ENCODE data around the gene SSNA1. TPM values are rescaled to one million over a fixed set of nuclear protein-coding genes. Genes with fewer than 3 reads are reported as not detected.
A peak's percentile ranks its signal among the peaks of the same experiment; 100 is the strongest.

Gene SSNA1
- total RNA-seq, 5 donors from 2014 or later (not counting 1 experiment from before 2014, with no cell fraction given), result 37.0 to 71.6 (median 64.0) TPM

GRCh38 chr9:137222190-137223077 is 34.0 kb downstream of the SSNA1 start, which contains the start of gene RNF208:
RNF208 (minus strand) TSS chr9:137222240; CDS start chr9:137221212, 1,028 bp downstream.
- peak within 1 kb of the TSS in 1 of 2 donors; percentile 80 for H3K27ac Mint-ChIP-seq
- POLR2A ChIA-PET, result interaction anchor here (1.0 to 2.4 kb wide), 3 partner anchors 16 to 21 kb away, joined by 3 to 16 read pairs (median 6); partner anchors contain the start of gene TUBB4B (in 1 of the 2)
- peak within 1 kb of the TSS; percentile 66 for H3K27ac ChIP-seq (ENCODE audit: low read length)
- DNase-seq, result peak in 3 of 35 experiments; percentile 11 to 32 (median 30)
- no peaks in the 10 kb centered on the region for H3K9me3 ChIP-seq
- peak within 1 kb of the TSS; percentile 71 to 80 (median 79) for H3K4me3 Mint-ChIP-seq
- WGBS (ENCODE audit: insufficient coverage), result 8% methylated on average over 84 of the region's 88 CpGs
- no peak for ATAC-seq (replicated peaks in 1 of 4)
- no peaks in the 10 kb centered on the region for H3K9me3 Mint-ChIP-seq
- peaks cover 0 to under 1% of the 10 kb centered on the region in 2 donors for H3K27me3 Mint-ChIP-seq
- no peaks in the 10 kb centered on the region for H3K36me3 Mint-ChIP-seq
- peaks cover 0 to 22% of the 10 kb centered on the region in 2 experiments for H3K27me3 ChIP-seq (replicated peaks in 1 of 2; ENCODE audit: control insufficient read depth in 2 of 2, extremely low read depth in 1 of 2, insufficient read depth in 2 of 2, low read length in 1 of 2)
- peaks cover 2 to 34% of the 10 kb centered on the region in 2 experiments for H3K4me1 ChIP-seq (ENCODE audit: control insufficient read depth in 1 of 2, extremely low read depth in 1 of 2, insufficient read depth in 2 of 2, low read length in 2 of 2)
- H3K36me3 ChIP-seq (ENCODE audit: control insufficient read depth in 2 of 2, extremely low read depth in 1 of 2, insufficient read depth in 1 of 2, low read length in 1 of 2), result no peaks in the 10 kb centered on the region
- peaks cover 1 to 5% (median 5%) of the 10 kb centered on the region in 3 donors for H3K4me1 Mint-ChIP-seq
- CTCF ChIA-PET, result interaction anchor here in 1 of 2 donors (1.0 to 2.0 kb wide), 3 partner anchors 14 to 194 kb away, joined by 3 to 9 read pairs (median 7); no protein-coding TSS in a partner anchor
- H3K4me3 ChIP-seq (ENCODE audit: control insufficient read depth in 1 of 2, extremely low read depth in 1 of 2, low read length in 1 of 2), result peak within 1 kb of the TSS; percentile 76 to 79

- H3K27me3 ChIP-seq (replicated peaks in 1 of 2; ENCODE audit: control insufficient read depth in 2 of 2, extremely low read depth in 1 of 2, insufficient read depth in 2 of 2, low read length in 1 of 2), result peaks cover 0 to 27% of the 10 kb centered on the region in 2 experiments
- DNase-seq (peak; percentile 94 to 99 (median 98)), ATAC-seq (replicated peaks in 1 of 4) (peak; percentile 91 to 94 (median 92))
- H3K9me3 Mint-ChIP-seq, result no peaks in the 10 kb centered on the region
- peaks cover 6 to 8% (median 7%) of the 10 kb centered on the region in 3 donors for H3K4me1 Mint-ChIP-seq
- peaks cover 2 to 37% of the 10 kb centered on the region in 2 experiments for H3K4me1 ChIP-seq (ENCODE audit: control insufficient read depth in 1 of 2, extremely low read depth in 1 of 2, insufficient read depth in 2 of 2, low read length in 2 of 2)
- CTCF ChIA-PET, result interaction anchor here in 1 of 2 donors (0.6 to 2.0 kb wide), 9 partner anchors 13 to 497 kb away, joined by 3 to 9 read pairs (median 5); no protein-coding TSS in a partner anchor
- H3K9me3 ChIP-seq, result no peaks in the 10 kb centered on the region
- no peaks in the 10 kb centered on the region for H3K36me3 ChIP-seq (ENCODE audit: control insufficient read depth in 2 of 2, extremely low read depth in 1 of 2, insufficient read depth in 1 of 2, low read length in 1 of 2)
- H3K27ac Mint-ChIP-seq, result peak overlapping the region; percentile 67 to 80
- WGBS (ENCODE audit: insufficient coverage), result 1% methylated on average over 57 of the region's 63 CpGs
- peaks cover 3 to 4% of the 10 kb centered on the region in 2 donors for H3K27me3 Mint-ChIP-seq
- peak overlapping the region; percentile 83 for H3K27ac ChIP-seq (ENCODE audit: low read length)
- no peaks in the 10 kb centered on the region for H3K36me3 Mint-ChIP-seq
- H3K4me3 Mint-ChIP-seq, result peak overlapping the region; percentile 71 to 80 (median 79)
- POLR2A ChIA-PET, result interaction anchor here (0.6 to 2.4 kb wide), 7 partner anchors 9 to 431 kb away, joined by 3 to 16 read pairs (median 6); partner anchors contain the start of gene TUBB4B (in 1 of the 2)
- H3K4me3 ChIP-seq (ENCODE audit: control insufficient read depth in 1 of 2, extremely low read depth in 1 of 2, low read length in 1 of 2), result peak overlapping the region; percentile 76 to 79
Measured at GRCh38 chr9:137223078-137223970, 34.8 kb downstream of the SSNA1 start.

GRCh38 chr9:137224830-137225694 is 36.6 kb downstream of the SSNA1 start, which contains the start of gene CYSRT1:
CYSRT1 (plus strand) TSS chr9:137225174; CDS start chr9:137225622, 448 bp downstream.
- 71% methylated on average over 14 of the region's 23 CpGs for WGBS (ENCODE audit: insufficient coverage)
- Histone ChIP-seq H3K4me3 (ENCODE audit: control insufficient read depth in 1 of 2, extremely low read depth in 1 of 2, low read length in 1 of 2) (peak within 1 kb of the TSS; percentile 71 to 79), H3K9me3 (no peaks in the 10 kb centered on the region), H3K4me1 (ENCODE audit: control insufficient read depth in 1 of 2, extremely low read depth in 1 of 2, insufficient read depth in 2 of 2, low read length in 2 of 2) (peaks cover 2 to 37% of the 10 kb centered on the region in 2 experiments), H3K27ac (ENCODE audit: low read length) (peak within 1 kb of the TSS; percentile 83), H3K36me3 (ENCODE audit: control insufficient read depth in 2 of 2, extremely low read depth in 1 of 2, insufficient read depth in 1 of 2, low read length in 1 of 2) (no peaks in the 10 kb centered on the region), H3K27me3 (replicated peaks in 1 of 2; ENCODE audit: control insufficient read depth in 2 of 2, extremely low read depth in 1 of 2, insufficient read depth in 2 of 2, low read length in 1 of 2) (peaks cover 0 to 42% of the 10 kb centered on the region in 2 experiments)
- CTCF ChIA-PET, result interaction anchor here in 1 of 2 donors (1.1 kb wide), 1 partner anchor 129 kb away, joined by 4 read pairs; no protein-coding TSS in a partner anchor
- Mint-ChIP-seq H3K4me1 (peaks cover 6 to 8% (median 7%) of the 10 kb centered on the region in 3 donors), H3K27me3 (peaks cover 4 to 6% of the 10 kb centered on the region in 2 donors), H3K4me3 (peak within 1 kb of the TSS; percentile 71 to 80 (median 79)), H3K27ac (peak within 1 kb of the TSS; percentile 67 to 80), H3K36me3 (no peaks in the 10 kb centered on the region), H3K9me3 (no peaks in the 10 kb centered on the region)
- ATAC-seq (replicated peaks in 1 of 4) (no peak), DNase-seq (no peak)
- POLR2A ChIA-PET, result interaction anchor here in 1 of 2 donors (1.2 kb wide), 1 partner anchor 16 kb away, joined by 4 read pairs; the partner anchor contains the start of gene TUBB4B

- 85% methylated on average over 19 of the region's 21 CpGs for WGBS (ENCODE audit: insufficient coverage)
- Mint-ChIP-seq H3K27ac (no peak overlapping the region), H3K4me1 (peaks cover 6 to 8% (median 7%) of the 10 kb centered on the region in 3 donors), H3K27me3 (peaks cover 4 to 6% of the 10 kb centered on the region in 2 donors), H3K9me3 (no peaks in the 10 kb centered on the region), H3K36me3 (no peaks in the 10 kb centered on the region), H3K4me3 (no peak overlapping the region)
- DNase-seq (no peak), ATAC-seq (replicated peaks in 1 of 4) (no peak)
- Histone ChIP-seq H3K4me3 (ENCODE audit: control insufficient read depth in 1 of 2, extremely low read depth in 1 of 2, low read length in 1 of 2) (no peak overlapping the region), H3K27me3 (replicated peaks in 1 of 2; ENCODE audit: control insufficient read depth in 2 of 2, extremely low read depth in 1 of 2, insufficient read depth in 2 of 2, low read length in 1 of 2) (peaks cover 0 to 45% of the 10 kb centered on the region in 2 experiments), H3K27ac (ENCODE audit: low read length) (no peak overlapping the region), H3K4me1 (ENCODE audit: control insufficient read depth in 1 of 2, extremely low read depth in 1 of 2, insufficient read depth in 2 of 2, low read length in 2 of 2) (peaks cover 2 to 37% of the 10 kb centered on the region in 2 experiments), H3K36me3 (ENCODE audit: control insufficient read depth in 2 of 2, extremely low read depth in 1 of 2, insufficient read depth in 1 of 2, low read length in 1 of 2) (no peaks in the 10 kb centered on the region), H3K9me3 (no peaks in the 10 kb centered on the region)
- POLR2A ChIA-PET, result interaction anchor here in 1 of 2 donors (0.5 to 1.2 kb wide), 2 partner anchors 15 to 175 kb away, joined by 4 to 7 read pairs; partner anchors contain the start of gene TUBB4B
- CTCF ChIA-PET, result interaction anchor here in 1 of 2 donors (1.1 to 2.5 kb wide), 2 partner anchors 130 to 179 kb away, joined by 4 to 7 read pairs; no protein-coding TSS in a partner anchor
Measured at GRCh38 chr9:137225699-137226331, 37.3 kb downstream of the SSNA1 start.
